OCI-LY3 (cell line): ENCODE measurements around the gene FNBP1.
"Not testable (repeated sequence)": the region's sequence is repeated elsewhere in the genome, so short reads cannot be mapped to it uniquely, and the experiment has no call there.

Experiments used
- H2AFZ ChIP-seq: fragments of 200-600, 300-600 bp; shearing (Covaris generic); 2 replicates; pipeline ENCODE4 v1.6.0; 2014; ENCODE audit warnings: antibody characterized with exemption, low read depth, low read length
- H3K27ac ChIP-seq: fragments of 200-600, 300-600 bp; sonication (generic); 2 replicates; pipeline ENCODE4 v1.5.1; 2014; ENCODE audit warnings: mild to moderate bottlenecking, low read length, moderate library complexity, mixed read lengths
- H3K27me3 ChIP-seq: fragments of 200-600, 300-600 bp; sonication (generic); 2 replicates; pipeline ENCODE4 v1.6.1; 2014; ENCODE audit warnings: low read depth, low read length, mixed read lengths
- H3K36me3 ChIP-seq: fragments of 200-600, 300-600 bp; sonication (generic); replicated peaks from 2 replicates; pipeline ENCODE3; 2014; ENCODE audit warnings: low read depth, low read length, mixed read lengths
- H3K4me1 ChIP-seq: fragments of 300-600, 200-600 bp; sonication (generic); 2 replicates; pipeline ENCODE4 v1.6.1; 2014; ENCODE audit warnings: low read length, mixed read lengths
- H3K4me2 ChIP-seq: fragments of 200-600, 300-600 bp; sonication (generic); 2 replicates; pipeline ENCODE4 v1.6.1; 2014; ENCODE audit warnings: low read length, mixed read lengths
- H3K4me3 ChIP-seq: fragments of 300-600, 200-600 bp; sonication (generic); 2 replicates; pipeline ENCODE4 v1.5.1; 2014; ENCODE audit warnings: antibody characterized with exemption, mild to moderate bottlenecking, low read length, moderate library complexity
- H3K79me2 ChIP-seq: fragments of 300-600, 200-600 bp; shearing (Covaris generic); 2 replicates; pipeline ENCODE4 v1.6.1; 2014; ENCODE audit warnings: mild to moderate bottlenecking, low read length, mixed read lengths
- H3K9ac ChIP-seq: fragments of 300-600, 200-600 bp; shearing (Covaris generic); 2 replicates; pipeline ENCODE4 v1.6.0; 2014; ENCODE audit warnings: mild to moderate bottlenecking, low read length, moderate library complexity
- H3K9me3 ChIP-seq: fragments of 200-600, 300-600 bp; shearing (Covaris generic); 2 replicates; pipeline ENCODE4 v1.6.1; 2014; ENCODE audit warnings: low read length, mixed read lengths; ENCODE audit not compliant: insufficient read depth
- H4K20me1 ChIP-seq: fragments of 200-600, 300-600 bp; sonication (generic); 2 replicates; pipeline ENCODE4 v1.6.1; 2016; ENCODE audit warnings: low read length, mixed read lengths; ENCODE audit not compliant: insufficient read depth
- EZH2phosphoT487 ChIP-seq: fragments of 200-600 bp; shearing (Covaris generic); IDR thresholded peaks from 2 replicates; pipeline ENCODE4 v1.6.1; 2018; ENCODE audit warnings: antibody characterized with exemption, mixed run types, low read depth
- TF ChIP-seq, protein P1 (sequence below): fragments of 200-600, 300-600 bp; sonication (generic); IDR thresholded peaks from 2 replicates; pipeline ENCODE4 v1.5.1; 2014; ENCODE audit warnings: antibody characterized with exemption, low read length, low read depth

Gene FNBP1

DNA sequence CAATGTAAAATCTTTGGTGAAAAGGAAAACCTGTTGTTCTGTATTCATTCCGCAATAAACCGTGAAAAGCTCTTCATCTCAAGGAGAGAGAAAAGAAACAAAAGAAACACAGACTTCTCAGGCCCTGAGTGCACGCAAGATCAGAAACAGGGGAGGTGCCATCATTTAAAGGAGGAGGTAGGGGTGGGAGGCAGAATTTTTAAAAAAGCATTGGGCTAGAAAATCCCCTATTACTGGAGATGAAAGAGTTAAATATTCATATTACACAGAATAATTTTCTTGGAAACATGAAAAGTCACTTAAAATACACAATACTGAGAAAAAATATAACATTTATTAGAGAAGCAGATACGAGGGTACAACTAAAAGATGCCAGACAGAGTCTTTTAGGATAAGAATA lies 151.4 kb downstream of the FNBP1 start:
- H3K79me2 ChIP-seq = peaks cover 55% of the 10 kb centered on the region
- peak overlapping the region; percentile 18 for H3K27ac ChIP-seq
- H3K9me3 ChIP-seq = no peaks in the 10 kb centered on the region
- H3K4me2 ChIP-seq = no peak overlapping the region
- H3K9ac ChIP-seq = no peak overlapping the region
- no peak overlapping the region for H2AFZ ChIP-seq
- TF ChIP-seq EZH2phosphoT487 = no peak
- TF ChIP-seq, protein P1, sequence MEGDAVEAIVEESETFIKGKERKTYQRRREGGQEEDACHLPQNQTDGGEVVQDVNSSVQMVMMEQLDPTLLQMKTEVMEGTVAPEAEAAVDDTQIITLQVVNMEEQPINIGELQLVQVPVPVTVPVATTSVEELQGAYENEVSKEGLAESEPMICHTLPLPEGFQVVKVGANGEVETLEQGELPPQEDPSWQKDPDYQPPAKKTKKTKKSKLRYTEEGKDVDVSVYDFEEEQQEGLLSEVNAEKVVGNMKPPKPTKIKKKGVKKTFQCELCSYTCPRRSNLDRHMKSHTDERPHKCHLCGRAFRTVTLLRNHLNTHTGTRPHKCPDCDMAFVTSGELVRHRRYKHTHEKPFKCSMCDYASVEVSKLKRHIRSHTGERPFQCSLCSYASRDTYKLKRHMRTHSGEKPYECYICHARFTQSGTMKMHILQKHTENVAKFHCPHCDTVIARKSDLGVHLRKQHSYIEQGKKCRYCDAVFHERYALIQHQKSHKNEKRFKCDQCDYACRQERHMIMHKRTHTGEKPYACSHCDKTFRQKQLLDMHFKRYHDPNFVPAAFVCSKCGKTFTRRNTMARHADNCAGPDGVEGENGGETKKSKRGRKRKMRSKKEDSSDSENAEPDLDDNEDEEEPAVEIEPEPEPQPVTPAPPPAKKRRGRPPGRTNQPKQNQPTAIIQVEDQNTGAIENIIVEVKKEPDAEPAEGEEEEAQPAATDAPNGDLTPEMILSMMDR = no peak
- no peaks in the 10 kb centered on the region for H3K27me3 ChIP-seq
- peaks cover 65% of the 10 kb centered on the region for H3K36me3 ChIP-seq
- no peak overlapping the region for H3K4me3 ChIP-seq
- peaks cover 50% of the 10 kb centered on the region for H4K20me1 ChIP-seq
- peaks cover 72% of the 10 kb centered on the region for H3K4me1 ChIP-seq

DNA sequence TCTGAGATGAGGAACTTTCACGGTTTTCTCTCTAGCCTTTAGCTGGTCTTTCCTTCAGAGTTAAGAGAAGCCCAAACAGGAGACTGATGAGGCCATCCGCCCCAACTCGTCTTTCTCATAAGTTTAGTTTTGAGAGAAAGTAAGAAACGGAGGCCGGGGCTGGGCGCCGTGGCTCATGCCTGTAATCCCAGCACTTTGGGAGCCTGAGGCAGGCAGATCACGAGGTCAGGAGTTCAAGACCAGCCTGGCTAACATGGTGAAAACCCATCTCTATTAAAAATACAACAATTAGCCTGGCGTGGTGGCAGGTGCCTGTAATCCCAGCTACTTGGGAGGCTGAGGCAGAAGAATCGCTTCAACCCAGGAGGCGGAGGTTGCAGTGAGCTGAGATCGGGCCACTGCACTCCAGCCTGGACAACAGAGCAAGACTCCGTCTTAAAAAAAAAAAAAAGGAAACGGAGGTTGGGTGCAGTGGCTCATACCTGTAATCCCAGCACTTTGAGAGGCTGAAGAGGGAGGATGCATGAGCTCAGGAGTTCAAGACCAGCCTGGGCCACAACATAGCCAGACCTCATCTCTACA lies 152.2 kb downstream of the FNBP1 start:
- H3K4me2 ChIP-seq, H3K4me3 ChIP-seq, H2AFZ ChIP-seq, H3K27me3 ChIP-seq, H3K9me3 ChIP-seq, H3K27ac ChIP-seq, H3K9ac ChIP-seq: not testable (repeated sequence)
- Histone ChIP-seq H3K4me1 (peaks cover 79% of the 10 kb centered on the region), H3K79me2 (peaks cover 54% of the 10 kb centered on the region), H3K36me3 (peaks cover 59% of the 10 kb centered on the region), H4K20me1 (peaks cover 55% of the 10 kb centered on the region)

- Histone ChIP-seq H3K9ac (no peak overlapping the region), H3K9me3 (no peaks in the 10 kb centered on the region), H3K27me3 (no peaks in the 10 kb centered on the region), H3K27ac (peak overlapping the region; percentile 95), H3K36me3 (peaks cover 52% of the 10 kb centered on the region), H3K4me1 (peaks cover 86% of the 10 kb centered on the region), H4K20me1 (peaks cover 56% of the 10 kb centered on the region), H3K79me2 (peaks cover 49% of the 10 kb centered on the region), H3K4me3 (peak overlapping the region; percentile 12; the same call in 1 of the 2 replicates), H2AFZ (no peak overlapping the region), H3K4me2 (peak overlapping the region; percentile 76)
- TF ChIP-seq, protein P1 = no peak
- TF ChIP-seq EZH2phosphoT487 = no peak
These were observed 152.9 kb downstream of the FNBP1 start for GRCh38 chr9:129889941-129890717.

GRCh38 chr9:129889122-129889940 lies 153.7 kb downstream of the FNBP1 start:
- TF ChIP-seq, protein P1 = no peak
- no peak for TF ChIP-seq EZH2phosphoT487
- Histone ChIP-seq H3K36me3 (peaks cover 46% of the 10 kb centered on the region), H4K20me1 (peaks cover 53% of the 10 kb centered on the region), H2AFZ (no peak overlapping the region), H3K4me1 (peaks cover 92% of the 10 kb centered on the region), H3K4me3 (peak overlapping the region; percentile 56), H3K9ac (peak overlapping the region; percentile 15; the same call in 1 of the 2 replicates), H3K79me2 (peaks cover 44% of the 10 kb centered on the region), H3K27ac (peak overlapping the region; percentile 95), H3K9me3 (no peaks in the 10 kb centered on the region), H3K27me3 (no peaks in the 10 kb centered on the region), H3K4me2 (peak overlapping the region; percentile 76)
